Lower lobe of right lung (tissue), 2 donors: ENCODE data around the gene PRODH. TPM values are rescaled to one million over a fixed set of nuclear protein-coding genes. Genes with fewer than 3 reads are reported as not detected.
A peak's percentile ranks its signal among the peaks of the same experiment; 100 is the strongest.
"Not testable (repeated sequence)": the region's sequence is repeated elsewhere in the genome, so short reads cannot be mapped to it uniquely, and the experiment has no call there.

Experiments used
- ATAC-seq, 2 donors: fragments of 200-7000 bp; cut with Tn5 transposase; one replicate each; pipeline ENCODE4 v1.9.1; 2020 to 2022; ENCODE audit warnings: mild to moderate bottlenecking in 2 of 2, moderate library complexity in 2 of 2
- DNase-seq: peaks from one replicate; pipeline ENCODE4 v3.0.0-alpha.2; 2020
- H3K27ac ChIP-seq: fragments of 200-600 bp; one replicate; pipeline ENCODE4 v1.8.0; 2022
- H3K27me3 ChIP-seq: fragments of 200-600 bp; one replicate; pipeline ENCODE4 v1.8.0; 2022; ENCODE audit warnings: low read depth
- H3K36me3 ChIP-seq: fragments of 200-600 bp; one replicate; pipeline ENCODE4 v1.8.0; 2022; ENCODE audit warnings: mild to moderate bottlenecking
- H3K4me1 ChIP-seq: fragments of 200-600 bp; one replicate; pipeline ENCODE4 v1.8.0; 2022
- H3K4me3 ChIP-seq: fragments of 200-600 bp; one replicate; pipeline ENCODE4 v1.8.0; 2022; ENCODE audit warnings: mild to moderate bottlenecking
- H3K9me3 ChIP-seq: fragments of 200-600 bp; one replicate; pipeline ENCODE4 v1.8.0; 2022
- CTCF ChIP-seq: fragments of 200-600 bp; IDR thresholded peaks from one replicate; pipeline ENCODE4 v1.8.0; 2022; ENCODE audit warnings: antibody characterized with exemption, mild to moderate bottlenecking
- intact Hi-C: fragments of 100-400 bp; cut with DNase I; formaldehyde crosslinking; loops from one replicate; pipeline ENCODE4 v1.11.0; 2022
- total RNA-seq: library from RNA; stranded (reverse); fragmentation: NEBNext Ultra II Directional; extraction: Animal tissue kit (Norgen Biotek cat#: 25700); gene quantifications from one replicate; pipeline ENCODE4 v1.2.1, GENCODE V29; 2021
- donor health status: DM: no; HTN: yes; CAD: no; lungs with severe emphysema.

Gene PRODH
- total RNA-seq, 1 donor from 2014 or later = 33.9 TPM

- H3K27ac ChIP-seq = no peak overlapping the region
- no peaks in the 10 kb centered on the region for H3K36me3 ChIP-seq
- no peak for TF ChIP-seq CTCF
- intact Hi-C loops = no loop called here
- no peak for ATAC-seq
- H3K9me3 ChIP-seq = no peaks in the 10 kb centered on the region
- no peak overlapping the region for H3K4me3 ChIP-seq
- DNase-seq = no peak
- no peaks in the 10 kb centered on the region for H3K27me3 ChIP-seq
- no peaks in the 10 kb centered on the region for H3K4me1 ChIP-seq
Observed at GRCh38 chr22:18931905-18932652, 4.0 kb downstream of the PRODH start.

- DNase-seq = no peak
- TF ChIP-seq CTCF = no peak
- no peaks in the 10 kb centered on the region for H3K9me3 ChIP-seq
Observed at GRCh38 chr22:18929459-18929858, 6.6 kb downstream of the PRODH start.

GRCh38 chr22:18927573-18927972 is 8.5 kb downstream of the PRODH start:
- no peak overlapping the region for H3K27ac ChIP-seq
- intact Hi-C loops = no loop called here
- H3K4me3 ChIP-seq = no peak overlapping the region
- DNase-seq (no peak), ATAC-seq (no peak)
- no peaks in the 10 kb centered on the region for H3K9me3 ChIP-seq
- H3K4me1 ChIP-seq = no peaks in the 10 kb centered on the region
- H3K27me3 ChIP-seq = no peaks in the 10 kb centered on the region
- no peaks in the 10 kb centered on the region for H3K36me3 ChIP-seq
- TF ChIP-seq CTCF = no peak

More at GRCh38 chr22:18929459-18929858, 6.6 kb downstream of the PRODH start:
- Histone ChIP-seq H3K27ac (no peak overlapping the region), H3K27me3 (no peaks in the 10 kb centered on the region), H3K4me1 (no peaks in the 10 kb centered on the region), H3K36me3 (no peaks in the 10 kb centered on the region), H3K4me3 (no peak overlapping the region)
- intact Hi-C loops = no loop called here
- peak; percentile 85 to 93 for ATAC-seq

GRCh38 chr22:18927020-18927419 is 9.1 kb downstream of the PRODH start:
- no peak overlapping the region for H3K27ac ChIP-seq
- H3K4me3 ChIP-seq = no peak overlapping the region
- no peaks in the 10 kb centered on the region for H3K36me3 ChIP-seq
- no peak for DNase-seq
- no peaks in the 10 kb centered on the region for H3K4me1 ChIP-seq
- no peak for ATAC-seq
- H3K9me3 ChIP-seq = no peaks in the 10 kb centered on the region
- no peak for TF ChIP-seq CTCF
- no peaks in the 10 kb centered on the region for H3K27me3 ChIP-seq
- intact Hi-C loops = no loop called here

GRCh38 chr22:18925368-18926064 is 10.6 kb downstream of the PRODH start:
- intact Hi-C loops = no loop called here
- TF ChIP-seq CTCF = no peak
- no peaks in the 10 kb centered on the region for H3K9me3 ChIP-seq

GRCh38 chr22:18920257-18920902 is 15.7 kb downstream of the PRODH start:
- H3K27me3 ChIP-seq, intact Hi-C loops: not testable (repeated sequence)

More at GRCh38 chr22:18925368-18926064, 10.6 kb downstream of the PRODH start:
- ATAC-seq (no peak), DNase-seq (no peak)
- Histone ChIP-seq H3K27me3 (no peaks in the 10 kb centered on the region), H3K4me3 (no peak overlapping the region), H3K36me3 (no peaks in the 10 kb centered on the region), H3K27ac (no peak overlapping the region), H3K4me1 (no peaks in the 10 kb centered on the region)

GRCh38 chr22:18917818-18918217 is 18.3 kb downstream of the PRODH start:
- intact Hi-C loops, H3K4me3 ChIP-seq, H3K27me3 ChIP-seq, H3K9me3 ChIP-seq, H3K4me1 ChIP-seq, H3K27ac ChIP-seq, ATAC-seq, DNase-seq, H3K36me3 ChIP-seq: not testable (repeated sequence)

More at GRCh38 chr22:18920257-18920902, 15.7 kb downstream of the PRODH start:
- H3K36me3 ChIP-seq, H3K4me1 ChIP-seq, DNase-seq, H3K9me3 ChIP-seq, H3K4me3 ChIP-seq, H3K27ac ChIP-seq, ATAC-seq: not testable (repeated sequence)

GRCh38 chr22:18915550-18915949 is 20.5 kb downstream of the PRODH start:
- H3K9me3 ChIP-seq, DNase-seq, H3K27ac ChIP-seq, H3K27me3 ChIP-seq, H3K36me3 ChIP-seq, H3K4me1 ChIP-seq, H3K4me3 ChIP-seq, intact Hi-C loops, ATAC-seq: not testable (repeated sequence)
